K562 (cell line): ENCODE measurements around the gene PPIA. TPM values are rescaled to one million over a fixed set of nuclear protein-coding genes. Genes with fewer than 3 reads are reported as not detected.

ENCODE experiments used
- CTCF ChIP-seq, 3 experiments: IDR thresholded peaks in 2 of 3; conservative IDR thresholded peaks in 1 of 3; 2 replicates each; pipeline ENCODE4 v1.5.1; 2011 to 2012; ENCODE audit warnings: low read length in 3 of 3, mild to moderate bottlenecking in 3 of 3, control low read depth in 2 of 3, improper control_type of control experiment in 1 of 3, inconsistent platforms in 1 of 3, low read depth in 1 of 3, mixed read lengths in 1 of 3, moderate library complexity in 1 of 3; ENCODE audit not compliant: insufficient read depth in 2 of 3
- CTCFL ChIP-seq: IDR thresholded peaks from 2 replicates; pipeline ENCODE4 v1.6.1; 2011; ENCODE audit warnings: borderline replicate concordance, low read depth, mild to moderate bottlenecking, moderate library complexity, low read length; ENCODE audit not compliant: insufficient read depth, poor library complexity, severe bottlenecking
- E2F5 ChIP-seq: sonication (generic); formaldehyde crosslinking; IDR thresholded peaks from 2 replicates; pipeline ENCODE4 v1.8.0; 2022; ENCODE audit warnings: mild to moderate bottlenecking, missing genetic modification reagents
- ETV1 ChIP-seq: fragments of 450-650 bp; conservative IDR thresholded peaks from 2 replicates; pipeline ENCODE4 v1.6.1; 2016; ENCODE audit warnings: missing genetic modification characterization, control low read depth, low read depth, missing compliant biosample characterization
- HDAC1 ChIP-seq, 2 experiments: fragments of 450-650 bp; IDR thresholded peaks; 2 replicates each; pipeline ENCODE4 v1.6.1; 2016 to 2017; ENCODE audit warnings: inconsistent platforms in 1 of 2, mild to moderate bottlenecking in 1 of 2, moderate library complexity in 1 of 2
- HMBOX1 ChIP-seq: sonication (generic); IDR thresholded peaks from 2 replicates; pipeline ENCODE4 v1.6.1; 2016
- MNT ChIP-seq, 2 experiments: fragments of 450-650 bp; conservative IDR thresholded peaks; 2 replicates each; pipeline ENCODE4 v1.6.1; 2017; ENCODE audit warnings: mild to moderate bottlenecking in 2 of 2, moderate library complexity in 2 of 2
- PML ChIP-seq: IDR thresholded peaks from 2 replicates; pipeline ENCODE4 v1.6.1; 2012; ENCODE audit warnings: low read length, inconsistent platforms
- SIN3A ChIP-seq, 2 experiments: fragments of 150-350 bp in 1 of 2; IDR thresholded peaks; 2 replicates each; pipeline ENCODE4 v1.6.1; 2011 to 2016; ENCODE audit warnings: borderline replicate concordance in 2 of 2, low read depth in 2 of 2, low read length in 2 of 2, mild to moderate bottlenecking in 2 of 2, moderate library complexity in 2 of 2; ENCODE audit not compliant: control insufficient read depth in 1 of 2
- SMC3 ChIP-seq: conservative IDR thresholded peaks from 2 replicates; pipeline ENCODE4 v1.6.1; 2011; ENCODE audit warnings: low read depth, low read length, improper control_type of control experiment; ENCODE audit not compliant: insufficient read depth
- ZNF316 ChIP-seq: fragments of 450-650 bp; IDR thresholded peaks from 2 replicates; pipeline ENCODE4 v1.6.1; 2016
- polyA plus RNA-seq, 8 experiments: library from polyadenylated mRNA; depleted of rRNA in 4 of 8; stranded (reverse) in 5 of 8; unstranded in 3 of 8; fragments of >200 nt; fragmentation: Nextera tagmentation in 2 of 8; fragmentation: Illumina TruSeq in 1 of 8; extraction: Ambion mirVana in 2 of 8; extraction: Trizol in 1 of 8; gene quantifications; 2 replicates each; pipeline versions ENCODE4 v1.2.1 to v1.2.3, GENCODE V29; 2011 to 2014; ENCODE audit warnings: inconsistent platforms in 1 of 8, missing spikeins in 1 of 8
- total RNA-seq, 7 experiments: library from RNA; depleted of rRNA in 6 of 7; stranded (reverse); fragments of >200 nt in 6 of 7; fragmentation: Illumina TruSeq in 2 of 7; extraction: Trizol in 2 of 7; gene quantifications; 2 replicates each; pipeline versions ENCODE4 v1.2.1 to v1.2.3, GENCODE V29; 2011 to 2021; ENCODE audit warnings: low replicate concordance in 1 of 7

Gene PPIA
- total and polyA plus RNA-seq, 9 of the 15 experiments (the other 6 are each of a cell fraction or from before 2014, with no cell fraction given): 2,583 to 7,504 (median 3,973) TPM

GRCh38 chr7:44847509-44847919 lies 51.0 kb downstream of the PPIA start (continued):
- peak in 1 of 2 experiments; percentile 91; a peak in 2 of 4 replicates for TF ChIP-seq HDAC1 (IDR thresholded peaks at IDR 0.05)
- TF ChIP-seq E2F5 (CRISPR knock-in tag): no peak; the same call in 1 of the 2 replicates
- peak; percentile 76 for TF ChIP-seq ETV1 (tag)
- no peak for TF ChIP-seq ZNF316
- TF ChIP-seq SIN3A (IDR thresholded peaks at IDR 0.05; ENCODE audit: borderline replicate concordance in 2 of 2, control insufficient read depth in 1 of 2, low read depth in 2 of 2, low read length in 2 of 2): peak in 1 of 2 experiments; percentile 79; a peak in 2 of 4 replicates
- TF ChIP-seq CTCF (IDR thresholded peaks at IDR 0.05 in 2 of 3, conservative IDR thresholded peaks at IDR 0.05 in 1 of 3; ENCODE audit: insufficient read depth in 2 of 3, low read depth in 1 of 3, low read length in 3 of 3): peak; percentile 76 to 81 (median 79)
- peak; percentile 94; the same call in 1 of the 2 replicates for TF ChIP-seq PML
- TF ChIP-seq SMC3: 0 out of 2 replicates have a peak, but pooled peaks have one; percentile 61
- TF ChIP-seq HMBOX1: peak; percentile 74; the same call in 1 of the 2 replicates
- peak; percentile 97 for TF ChIP-seq CTCFL
- TF ChIP-seq MNT (conservative IDR thresholded peaks at IDR 0.05): peak in 1 of 2 experiments; percentile 35; a peak in 1 of 4 replicates
